HG02870 (cell line): Measurements from ENCODE around the gene CSF2RB.
A peak's percentile ranks its signal among the peaks of the same experiment; 100 is the strongest.

Experiments used
- ATAC-seq: cut with Tn5 transposase; IDR thresholded peaks from one replicate; pipeline ENCODE4 v1.9.1; 2021; ENCODE audit warnings: mild to moderate bottlenecking, moderate library complexity; ENCODE audit not compliant: unreplicated experiment

The CSF2RB gene

GRCh38 chr22:36918586-36919284 lies 5.3 kb downstream of the CSF2RB start:
- ATAC-seq: no peak

- peak; percentile 45 for ATAC-seq
Measured at GRCh38 chr22:36921309-36922104, 8.1 kb downstream of the CSF2RB start.

GRCh38 chr22:36922105-36922608 lies 8.7 kb downstream of the CSF2RB start:
- ATAC-seq: no peak

- no peak for ATAC-seq
Measured at GRCh38 chr22:36922711-36923110, 9.3 kb downstream of the CSF2RB start.

- ATAC-seq: no peak
Measured at GRCh38 chr22:36923131-36923788, 9.8 kb downstream of the CSF2RB start.

GRCh38 chr22:36924151-36924698 lies 10.8 kb downstream of the CSF2RB start:
- ATAC-seq: no peak

GRCh38 chr22:36925388-36926290 lies 12.2 kb downstream of the CSF2RB start:
- no peak for ATAC-seq

GRCh38 chr22:36926309-36926708 lies 12.9 kb downstream of the CSF2RB start:
- ATAC-seq: no peak

GRCh38 chr22:36926721-36927435 lies 13.4 kb downstream of the CSF2RB start:
- no peak for ATAC-seq

- ATAC-seq: no peak
Measured at GRCh38 chr22:36927671-36928070, 14.2 kb downstream of the CSF2RB start.

GRCh38 chr22:36928196-36928595 lies 14.8 kb downstream of the CSF2RB start:
- no peak for ATAC-seq

- no peak for ATAC-seq
Measured at GRCh38 chr22:36928786-36929535, 15.5 kb downstream of the CSF2RB start.

- ATAC-seq: no peak
Measured at GRCh38 chr22:36929621-36930020, 16.2 kb downstream of the CSF2RB start.

GRCh38 chr22:36930041-36930935 lies 16.9 kb downstream of the CSF2RB start:
- ATAC-seq: no peak

GRCh38 chr22:36931446-36931845 lies 18.0 kb downstream of the CSF2RB start:
- no peak for ATAC-seq

- ATAC-seq: no peak
Measured at GRCh38 chr22:36933629-36934417, 20.4 kb downstream of the CSF2RB start.
